Natural killer cell (primary cell): Measurements from ENCODE around the gene TMEM218. TPM values are rescaled to one million over a fixed set of nuclear protein-coding genes. Genes with fewer than 3 reads are reported as not detected.

Experiments
- ATAC-seq, 3 donors: fragments of 150-1000 bp in 2 of 3; fragments of 200-7000 bp in 1 of 3; cut with Tn5 transposase; 1 replicate in 1 of 3; 2 replicates in 2 of 3; pipeline ENCODE4 v1.10.0; 2021; ENCODE audit warnings: mild to moderate bottlenecking in 2 of 3, moderate library complexity in 2 of 3
- DNase-seq, 2 donors: peaks; one replicate each; pipeline versions ENCODE4 v3.0.0 to v3.0.0-alpha.2; 2013 to 2021; ENCODE audit warnings: mixed read lengths in 1 of 2
- H3K27ac ChIP-seq: one replicate; pipeline ENCODE4 v1.5.1; 2013; ENCODE audit warnings: mild to moderate bottlenecking, low read length
- H3K27me3 ChIP-seq: one replicate; pipeline ENCODE4 v1.6.1; 2013; ENCODE audit warnings: low read length; ENCODE audit not compliant: control insufficient read depth, insufficient read depth
- H3K36me3 ChIP-seq: one replicate; pipeline ENCODE4 v1.6.1; 2013; ENCODE audit warnings: low read length; ENCODE audit not compliant: control insufficient read depth, insufficient read depth
- H3K4me1 ChIP-seq: one replicate; pipeline ENCODE4 v1.6.1; 2013; ENCODE audit warnings: low read length; ENCODE audit not compliant: control insufficient read depth, insufficient read depth
- H3K4me3 ChIP-seq: one replicate; pipeline ENCODE4 v1.5.1; 2013; ENCODE audit warnings: low read length
- H3K9me3 ChIP-seq: one replicate; pipeline ENCODE4 v1.6.1; 2013; ENCODE audit warnings: low read length; ENCODE audit not compliant: control insufficient read depth, insufficient read depth
- H3K27ac Mint-ChIP-seq, 2 donors: one replicate each; pipeline ENCODE4 v1.8.0; 2022; ENCODE audit warnings: mild to moderate bottlenecking in 2 of 2, mixed read lengths in 2 of 2, moderate library complexity in 1 of 2
- H3K27me3 Mint-ChIP-seq, 2 donors: one replicate each; pipeline ENCODE4 v1.8.0; 2022; ENCODE audit warnings: low read depth in 2 of 2, mixed read lengths in 2 of 2
- H3K36me3 Mint-ChIP-seq: one replicate; pipeline ENCODE4 v1.8.0; 2022; ENCODE audit warnings: mixed read lengths
- H3K4me1 Mint-ChIP-seq, 2 donors: one replicate each; pipeline ENCODE4 v1.8.0; 2022; ENCODE audit warnings: mixed read lengths in 2 of 2
- H3K4me3 Mint-ChIP-seq: one replicate; pipeline ENCODE4 v1.8.0; 2022; ENCODE audit warnings: mild to moderate bottlenecking, moderate library complexity, mixed read lengths
- H3K9me3 Mint-ChIP-seq, 2 donors: one replicate each; pipeline ENCODE4 v1.8.0; 2022; ENCODE audit warnings: mixed read lengths in 2 of 2
- CTCF ChIP-seq: fragments of 200-600 bp; IDR thresholded peaks from one replicate; pipeline ENCODE4 v1.8.0; 2022; ENCODE audit warnings: antibody characterized with exemption
- WGBS: methylation state at CpG from one replicate; pipeline ENCODE4 v1.1.7; 2013; ENCODE audit warnings: missing lambda C conversion rate; ENCODE audit not compliant: insufficient coverage; 5-methylcytosine and 5-hydroxymethylcytosine counted together
- intact Hi-C: fragments of 100-400 bp; cut with micrococcal nuclease; formaldehyde crosslinking; loops from one replicate; pipeline ENCODE4 v1.14.2; 2022
- total RNA-seq, 4 donors: library from RNA; stranded (reverse); fragments of 120-200 nt in 1 of 4; gene quantifications; one replicate each; pipeline versions ENCODE4 v1.2.3 to v1.2.4, GENCODE V29; 2013 to 2022

TMEM218 gene
- total RNA-seq, 3 donors from 2014 or later (not counting 1 experiment from before 2014, with no cell fraction given), result 10.0 to 14.2 (median 12.1) TPM

GRCh38 chr11:125105926-125106325 is 5.5 kb downstream of the TMEM218 start:
- no CpG with 5 or more reads among the region's 1 CpG for WGBS
- intact Hi-C loops, result no loop called here

GRCh38 chr11:125102510-125102909 is 8.9 kb downstream of the TMEM218 start:
- 96% methylated on average over 7 of the region's 7 CpGs for WGBS
- Histone ChIP-seq H3K27me3 (no peaks in the 10 kb centered on the region), H3K27ac (no peak overlapping the region), H3K9me3 (no peaks in the 10 kb centered on the region), H3K4me3 (no peak overlapping the region), H3K4me1 (no peaks in the 10 kb centered on the region), H3K36me3 (peaks cover 14% of the 10 kb centered on the region)
- DNase-seq, result no peak
- no peak for TF ChIP-seq CTCF
- no peak overlapping the region for H3K27ac Mint-ChIP-seq
- no peak overlapping the region for H3K4me3 Mint-ChIP-seq
- H3K36me3 Mint-ChIP-seq, result peaks cover 7% of the 10 kb centered on the region
- H3K27me3 Mint-ChIP-seq, result no peaks in the 10 kb centered on the region
- no peaks in the 10 kb centered on the region for H3K9me3 Mint-ChIP-seq
- no peak for ATAC-seq
- H3K4me1 Mint-ChIP-seq, result peaks cover 14 to 22% of the 10 kb centered on the region in 2 donors
- intact Hi-C loops, result no loop called here

More at GRCh38 chr11:125105926-125106325, 5.5 kb downstream of the TMEM218 start:
- Histone ChIP-seq H3K9me3 (no peaks in the 10 kb centered on the region), H3K4me3 (no peak overlapping the region), H3K36me3 (no peaks in the 10 kb centered on the region), H3K27ac (no peak overlapping the region), H3K4me1 (peaks cover 5% of the 10 kb centered on the region), H3K27me3 (no peaks in the 10 kb centered on the region)
- no peak for ATAC-seq
- no peaks in the 10 kb centered on the region for H3K9me3 Mint-ChIP-seq
- no peaks in the 10 kb centered on the region for H3K27me3 Mint-ChIP-seq
- peaks cover 16 to 30% of the 10 kb centered on the region in 2 donors for H3K4me1 Mint-ChIP-seq
- no peak overlapping the region for H3K4me3 Mint-ChIP-seq
- H3K36me3 Mint-ChIP-seq, result no peaks in the 10 kb centered on the region
- no peak for DNase-seq
- no peak for TF ChIP-seq CTCF
- H3K27ac Mint-ChIP-seq, result peak overlapping the region in 1 of 2 donors; percentile 0

GRCh38 chr11:125102025-125102424 is 9.4 kb downstream of the TMEM218 start:
- Histone ChIP-seq H3K36me3 (peaks cover 19% of the 10 kb centered on the region), H3K9me3 (no peaks in the 10 kb centered on the region), H3K27ac (no peak overlapping the region), H3K27me3 (no peaks in the 10 kb centered on the region), H3K4me3 (no peak overlapping the region), H3K4me1 (no peaks in the 10 kb centered on the region)
- intact Hi-C loops, result no loop called here
- no peak overlapping the region for H3K4me3 Mint-ChIP-seq
- ATAC-seq (no peak), DNase-seq (no peak)
- H3K9me3 Mint-ChIP-seq, result no peaks in the 10 kb centered on the region
- H3K4me1 Mint-ChIP-seq, result peaks cover 14 to 22% of the 10 kb centered on the region in 2 donors
- peaks cover 7% of the 10 kb centered on the region for H3K36me3 Mint-ChIP-seq
- no peak overlapping the region for H3K27ac Mint-ChIP-seq
- H3K27me3 Mint-ChIP-seq, result no peaks in the 10 kb centered on the region
- no peak for TF ChIP-seq CTCF
- 95% methylated on average over 18 of the region's 19 CpGs for WGBS

- TF ChIP-seq CTCF, result no peak
- H3K27ac Mint-ChIP-seq, result peak overlapping the region in 1 of 2 donors; percentile 13
- intact Hi-C loops, result no loop called here
- no peaks in the 10 kb centered on the region for H3K9me3 Mint-ChIP-seq
- H3K27me3 ChIP-seq, result no peaks in the 10 kb centered on the region
- no peak overlapping the region for H3K4me3 ChIP-seq
- H3K27me3 Mint-ChIP-seq, result no peaks in the 10 kb centered on the region
- no peak overlapping the region for H3K4me3 Mint-ChIP-seq
- DNase-seq (no peak), ATAC-seq (no peak)
- H3K27ac ChIP-seq, result no peak overlapping the region
- no peaks in the 10 kb centered on the region for H3K9me3 ChIP-seq
- H3K36me3 ChIP-seq, result peaks cover 23% of the 10 kb centered on the region
- 93% methylated on average over 3 of the region's 3 CpGs for WGBS
- no peaks in the 10 kb centered on the region for H3K4me1 ChIP-seq
- peaks cover 7% of the 10 kb centered on the region for H3K36me3 Mint-ChIP-seq
- H3K4me1 Mint-ChIP-seq, result peaks cover 14 to 22% of the 10 kb centered on the region in 2 donors
Observed at GRCh38 chr11:125101596-125101995, 9.8 kb downstream of the TMEM218 start.
